ENCODE results near the gene ARRDC3. TPM values are rescaled to one million over a fixed set of nuclear protein-coding genes. Genes with fewer than 3 reads are reported as not detected.

Gene ARRDC3
- polyA plus RNA-seq, 1 donor from 2014 or later, result 297 TPM

GRCh38 chr5:91359962-91360609 is 23.0 kb downstream of the ARRDC3 start:
- Histone ChIP-seq H3K27ac (ENCODE audit: low read length) (no peak overlapping the region), H3K9me2 (ENCODE audit: insufficient read depth, low read length) (no peaks in the 10 kb centered on the region), H3K9me3 (ENCODE audit: low read length) (no peaks in the 10 kb centered on the region), H3K27me3 (ENCODE audit: insufficient read depth, low read depth, low read length) (no peaks in the 10 kb centered on the region), H4K20me1 (ENCODE audit: insufficient read depth) (no peaks in the 10 kb centered on the region), H3K4me3 (ENCODE audit: low read length) (no peak overlapping the region), H3K4me2 (ENCODE audit: low read length) (no peak overlapping the region), H3K36me3 (ENCODE audit: insufficient read depth, low read length) (no peaks in the 10 kb centered on the region), H3F3A (ENCODE audit: insufficient read depth, low read length, poor library complexity, severe bottlenecking) (no peaks in the 10 kb centered on the region), H3K79me2 (replicated peaks; ENCODE audit: insufficient read depth, low read length) (peaks cover 9% of the 10 kb centered on the region), H3K9ac (ENCODE audit: low read length) (no peak overlapping the region), H2AFZ (ENCODE audit: low read depth, low read length) (no peak overlapping the region)
- TF ChIP-seq EZH2 (IDR thresholded peaks at IDR 0.05; ENCODE audit: borderline replicate concordance, insufficient read depth, low read length, poor library complexity, severe bottlenecking) (no peak), RAD21 (conservative IDR thresholded peaks at IDR 0.05) (no peak), TAF1 (IDR thresholded peaks at IDR 0.05; ENCODE audit: low read depth) (no peak), EP300 (conservative IDR thresholded peaks at IDR 0.05; ENCODE audit: poor library complexity, severe bottlenecking) (no peak), MXI1 (conservative IDR thresholded peaks at IDR 0.05; ENCODE audit: poor library complexity, severe bottlenecking) (no peak), REST (IDR thresholded peaks at IDR 0.05; ENCODE audit: borderline replicate concordance) (no peak), CTCF (IDR thresholded peaks at IDR 0.05; ENCODE audit: poor library complexity, severe bottlenecking) (no peak), SMC3 (conservative IDR thresholded peaks at IDR 0.05; ENCODE audit: poor library complexity) (no peak), POLR2AphosphoS5 (IDR thresholded peaks at IDR 0.05) (no peak)

- no peaks in the 10 kb centered on the region for H3K79me2 ChIP-seq (replicated peaks; ENCODE audit: insufficient read depth, low read length)
- no peak overlapping the region for H3K4me2 ChIP-seq (ENCODE audit: low read length)
- H3K36me3 ChIP-seq (ENCODE audit: insufficient read depth, low read length), result no peaks in the 10 kb centered on the region
- no peaks in the 10 kb centered on the region for H3K9me3 ChIP-seq (ENCODE audit: low read length)
- H3K9ac ChIP-seq (ENCODE audit: low read length), result no peak overlapping the region
- no peak overlapping the region for H2AFZ ChIP-seq (ENCODE audit: low read depth, low read length)
- no peak for TF ChIP-seq TAF1 (IDR thresholded peaks at IDR 0.05; ENCODE audit: low read depth)
- TF ChIP-seq CTCF (IDR thresholded peaks at IDR 0.05; ENCODE audit: poor library complexity, severe bottlenecking), result no peak
- no peak for TF ChIP-seq EP300 (conservative IDR thresholded peaks at IDR 0.05; ENCODE audit: poor library complexity, severe bottlenecking)
- no peak for TF ChIP-seq RAD21 (conservative IDR thresholded peaks at IDR 0.05)
- TF ChIP-seq SMC3 (conservative IDR thresholded peaks at IDR 0.05; ENCODE audit: poor library complexity), result no peak
- no peak for TF ChIP-seq EZH2 (IDR thresholded peaks at IDR 0.05; ENCODE audit: borderline replicate concordance, insufficient read depth, low read length, poor library complexity, severe bottlenecking)
- no peak for TF ChIP-seq REST (IDR thresholded peaks at IDR 0.05; ENCODE audit: borderline replicate concordance)
- no peak for TF ChIP-seq POLR2AphosphoS5 (IDR thresholded peaks at IDR 0.05)
- no peak overlapping the region for H3K27ac ChIP-seq (ENCODE audit: low read length)
- H3K27me3 ChIP-seq (ENCODE audit: insufficient read depth, low read depth, low read length), result no peaks in the 10 kb centered on the region
- no peaks in the 10 kb centered on the region for H4K20me1 ChIP-seq (ENCODE audit: insufficient read depth)
- no peaks in the 10 kb centered on the region for H3F3A ChIP-seq (ENCODE audit: insufficient read depth, low read length, poor library complexity, severe bottlenecking)
- no peaks in the 10 kb centered on the region for H3K9me2 ChIP-seq (ENCODE audit: insufficient read depth, low read length)
- H3K4me3 ChIP-seq (ENCODE audit: low read length), result no peak overlapping the region
Observed at GRCh38 chr5:91357806-91358205, 25.3 kb downstream of the ARRDC3 start.

Data from neural cell (in vitro differentiated cells).